Nucleus accumbens (tissue), 56 donors: ENCODE data around the gene LY86.
"Not testable (repeated sequence)": the region's sequence is repeated elsewhere in the genome, so short reads cannot be mapped to it uniquely, and the experiment has no call there.

Experiments used
- DNase-seq, 56 donors: peaks; one replicate each; lab custom pipeline; 2025; lab: John Stamatoyannopoulos, UW

The LY86 gene

GRCh38 chr6:6648692-6649343, 60.3 kb downstream of the LY86 start:
- DNase-seq: no peak

- DNase-seq: no peak
Measured at GRCh38 chr6:6649824-6650349, 61.4 kb downstream of the LY86 start.

- DNase-seq: no peak
Measured at GRCh38 chr6:6650839-6651238, 62.3 kb downstream of the LY86 start.

GRCh38 chr6:6651335-6651734, 62.8 kb downstream of the LY86 start:
- no peak for DNase-seq

GRCh38 chr6:6652932-6653331, 64.4 kb downstream of the LY86 start:
- peak in 1 of 56 donors; percentile 7 for DNase-seq

- DNase-seq: no peak
Measured at GRCh38 chr6:6654599-6655575, 66.4 kb downstream of the LY86 start.

- no peak for DNase-seq
Measured at GRCh38 chr6:6655805-6656251, 67.3 kb downstream of the LY86 start.

GRCh38 chr6:6656287-6656686, 67.8 kb downstream of the LY86 start:
- no peak for DNase-seq

GRCh38 chr6:6657085-6657819, 68.7 kb downstream of the LY86 start:
- DNase-seq: no peak

GRCh38 chr6:6657820-6658217, 69.3 kb downstream of the LY86 start:
- DNase-seq: no peak

GRCh38 chr6:6659600-6660327, 71.2 kb downstream of the LY86 start:
- DNase-seq: peak in 6 of 56 donors; percentile 2 to 21 (median 16)

GRCh38 chr6:6660339-6661045, 72.0 kb downstream of the LY86 start:
- DNase-seq: no peak

- no peak for DNase-seq
Measured at GRCh38 chr6:6661191-6661590, 72.7 kb downstream of the LY86 start.

GRCh38 chr6:6661684-6662083, 73.2 kb downstream of the LY86 start:
- DNase-seq: peak in 16 of 56 donors; percentile 1 to 48 (median 12)

GRCh38 chr6:6663421-6664135, 75.1 kb downstream of the LY86 start:
- DNase-seq: no peak

GRCh38 chr6:6665555-6666243, 77.2 kb downstream of the LY86 start:
- DNase-seq: no peak

- not testable (repeated sequence) for DNase-seq
Measured at GRCh38 chr6:6670150-6670549, 81.6 kb downstream of the LY86 start.

GRCh38 chr6:6674872-6675271, 86.4 kb downstream of the LY86 start:
- DNase-seq: no peak
